B cell (primary cell): ENCODE data around the gene PRKCH. TPM values are rescaled to one million over a fixed set of nuclear protein-coding genes. Genes with fewer than 3 reads are reported as not detected.

ENCODE experiments used
- ATAC-seq: fragments of 200-7000 bp; cut with Tn5 transposase; one replicate; pipeline ENCODE4 v1.10.0; 2021; ENCODE audit warnings: low read depth, mild to moderate bottlenecking, moderate number of reproducible peaks, moderate library complexity
- CTCF ChIA-PET: fragments of 350-600 bp; sonication (Branson Sonifier 250); formaldehyde crosslinking; loops from one replicate; lab custom pipeline; 2021; ENCODE audit warnings: antibody characterized with exemption, inconsistent platforms; lab: Charles Lee
- POLR2A ChIA-PET: fragments of 350-600 bp; sonication (Branson Sonifier 250); formaldehyde crosslinking; loops from one replicate; lab custom pipeline; 2021; ENCODE audit warnings: antibody characterized with exemption; lab: Charles Lee
- DNase-seq: peaks from one replicate; pipeline ENCODE4 v3.0.0; 2013
- H2AFZ ChIP-seq: 2 replicates; pipeline ENCODE4 v1.6.1; 2012; ENCODE audit warnings: mild to moderate bottlenecking, low read depth, low read length; ENCODE audit not compliant: insufficient read depth, poor library complexity, severe bottlenecking
- H3K27ac ChIP-seq, 2 donors: 1 replicate in 1 of 2; 2 replicates in 1 of 2; pipeline ENCODE4 v1.5.1; 2012 to 2013; ENCODE audit warnings: low read length in 2 of 2, mild to moderate bottlenecking in 2 of 2, moderate library complexity in 1 of 2
- H3K27me3 ChIP-seq, 4 experiments: fragments of 200-600 bp in 1 of 4; sonication (generic) in 1 of 4; replicated peaks in 1 of 4; 1 replicate in 2 of 4; 2 replicates in 2 of 4; pipeline versions ENCODE4 v1.6.1 to v1.7.0; 2013 to 2016; ENCODE audit warnings: low read length in 3 of 4, mild to moderate bottlenecking in 2 of 4, mixed read lengths in 1 of 4, moderate library complexity in 1 of 4; ENCODE audit not compliant: insufficient read depth in 4 of 4, control insufficient read depth in 3 of 4; ENCODE audit errors: control extremely low read depth in 1 of 4
- H3K36me3 ChIP-seq, 2 experiments: replicated peaks in 1 of 2; 1 replicate in 1 of 2; 2 replicates in 1 of 2; pipeline versions ENCODE4 v1.6.1 to v1.7.1; 2013; ENCODE audit warnings: low read length in 1 of 2; ENCODE audit not compliant: insufficient read depth in 2 of 2, control insufficient read depth in 1 of 2; ENCODE audit errors: control extremely low read depth in 1 of 2, extremely low read depth in 1 of 2
- H3K4me1 ChIP-seq, 2 donors: fragments of 200-600 bp in 1 of 2; sonication (generic) in 1 of 2; 1 replicate in 1 of 2; 2 replicates in 1 of 2; pipeline versions ENCODE4 v1.5.1 to v1.6.1; 2013 to 2017; ENCODE audit warnings: low read length in 2 of 2; ENCODE audit not compliant: control insufficient read depth in 2 of 2, insufficient read depth in 2 of 2
- H3K4me2 ChIP-seq: replicated peaks from 2 replicates; pipeline ENCODE3; 2012; ENCODE audit warnings: mild to moderate bottlenecking, low read depth, low read length; ENCODE audit not compliant: poor library complexity, severe bottlenecking
- H3K4me3 ChIP-seq, 5 experiments: fragments of 200-600 bp in 1 of 5; sonication (generic) in 1 of 5; 1 replicate in 3 of 5; 2 replicates in 2 of 5; pipeline versions ENCODE4 v1.5.1 to v1.7.0; 2011 to 2016; ENCODE audit warnings: low read length in 4 of 5, mild to moderate bottlenecking in 4 of 5, low read depth in 2 of 5, control low read depth in 1 of 5, moderate library complexity in 1 of 5; ENCODE audit not compliant: insufficient read depth in 1 of 5; ENCODE audit errors: control extremely low read depth in 1 of 5, extremely low read depth in 1 of 5
- H3K79me2 ChIP-seq: fragments of 200-600 bp; sonication (generic); one replicate; pipeline ENCODE4 v1.6.0; 2016; ENCODE audit warnings: low read length; ENCODE audit not compliant: control insufficient read depth, insufficient read depth
- H3K9ac ChIP-seq: fragments of 200-600 bp; sonication (generic); 2 replicates; pipeline ENCODE4 v1.6.1; 2017; ENCODE audit warnings: mild to moderate bottlenecking, low read length, moderate library complexity
- H3K9me3 ChIP-seq, 3 donors: one replicate each; pipeline versions ENCODE4 v1.6.1 to v1.7.1; 2013; ENCODE audit warnings: low read length in 2 of 3; ENCODE audit not compliant: control insufficient read depth in 2 of 3, insufficient read depth in 1 of 3; ENCODE audit errors: control extremely low read depth in 1 of 3
- H4K20me1 ChIP-seq: 2 replicates; pipeline ENCODE4 v1.6.0; 2012; ENCODE audit warnings: mild to moderate bottlenecking, low read length; ENCODE audit not compliant: insufficient read depth, control insufficient read depth, poor library complexity, severe bottlenecking
- H3K27ac Mint-ChIP-seq: one replicate; pipeline ENCODE4 v1.8.0; 2021; ENCODE audit warnings: mixed read lengths
- H3K27me3 Mint-ChIP-seq: one replicate; pipeline ENCODE4 v1.8.0; 2021; ENCODE audit warnings: mixed read lengths
- H3K4me1 Mint-ChIP-seq: one replicate; pipeline ENCODE4 v1.8.0; 2021; ENCODE audit warnings: mixed read lengths
- H3K4me3 Mint-ChIP-seq: one replicate; pipeline ENCODE4 v1.8.0; 2021; ENCODE audit warnings: mixed read lengths
- H3K9me3 Mint-ChIP-seq: one replicate; pipeline ENCODE4 v1.8.0; 2022; ENCODE audit warnings: mixed read lengths; ENCODE audit not compliant: insufficient read depth
- EZH2 ChIP-seq: IDR thresholded peaks from 2 replicates; pipeline ENCODE4 v1.6.1; 2012; ENCODE audit warnings: borderline replicate concordance, low read depth, mild to moderate bottlenecking, moderate library complexity, low read length; ENCODE audit not compliant: insufficient read depth, poor library complexity, severe bottlenecking
- WGBS: methylation state at CpG from one replicate; pipeline ENCODE4 v1.1.5; 2013; ENCODE audit warnings: missing lambda C conversion rate; ENCODE audit not compliant: insufficient coverage; 5-methylcytosine and 5-hydroxymethylcytosine counted together
- intact Hi-C: fragments of 100-400 bp; cut with micrococcal nuclease; formaldehyde crosslinking; loops from one replicate; pipeline ENCODE4 v1.10.0; 2022
- polyA plus RNA-seq: library from polyadenylated mRNA; depleted of rRNA; stranded (reverse); fragments of >200 nt; gene quantifications from 2 replicates; pipeline ENCODE4 v1.2.3, GENCODE V29; 2012
- total RNA-seq, 2 donors: library from RNA; stranded (reverse); fragments of 120-200 nt in 1 of 2; gene quantifications; 1 replicate in 1 of 2; 2 replicates in 1 of 2; pipeline versions ENCODE4 v1.2.3 to v1.2.4, GENCODE V29; 2013 to 2022
- TF ChIP-seq, protein P1 (sequence below): fragments of 200-600 bp; IDR thresholded peaks from one replicate; pipeline ENCODE4 v1.8.0; 2022; ENCODE audit warnings: antibody characterized with exemption, mild to moderate bottlenecking

Gene PRKCH
- total and polyA plus RNA-seq, 2 donors (not counting 1 experiment from before 2014, with no cell fraction given), result 2.0 to 5.0 TPM

DNA sequence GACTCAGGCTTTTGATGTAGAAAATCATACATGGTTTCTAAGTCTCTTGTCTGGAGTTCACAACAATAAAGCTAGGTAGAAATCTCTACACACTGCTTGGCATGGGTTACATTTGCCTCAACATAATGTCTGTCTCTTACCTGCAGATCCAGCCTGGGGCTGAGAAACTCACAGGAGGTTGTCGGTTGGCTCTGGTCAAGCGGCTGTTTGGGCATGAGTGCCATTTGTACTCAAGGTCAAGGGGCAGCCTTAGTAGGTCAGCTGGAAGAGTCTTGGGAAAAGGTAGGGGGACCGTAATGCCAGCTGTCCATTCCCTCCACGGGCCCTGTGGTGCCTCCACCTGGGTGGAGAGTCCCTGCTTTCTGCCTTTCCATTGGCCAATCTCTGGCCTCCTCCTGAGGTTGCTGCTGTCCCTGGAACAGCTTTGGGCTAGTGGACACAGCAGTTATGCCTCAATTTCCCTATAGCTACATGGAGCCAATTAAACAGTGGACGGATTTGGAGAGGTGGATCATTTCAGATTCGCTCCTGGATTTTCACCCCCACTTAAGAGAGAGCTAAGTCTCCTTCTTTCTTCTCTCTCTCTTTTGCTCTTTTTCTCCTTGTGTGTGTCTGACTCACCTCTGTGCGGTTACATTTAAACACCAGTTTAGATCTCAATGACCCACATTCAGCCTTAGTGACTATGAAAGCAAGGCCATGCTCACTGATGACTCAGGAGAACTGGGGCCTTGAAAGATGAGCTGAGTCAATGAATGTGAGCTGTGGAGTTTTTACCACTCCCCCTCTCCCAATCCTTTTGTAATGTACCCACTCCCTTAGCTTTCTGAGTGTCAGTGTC lies 241.2 kb downstream of the PRKCH start:
- no peak for ATAC-seq
- no peak overlapping the region for H3K9ac ChIP-seq

More for the DNA sequence above, 241.2 kb downstream of the PRKCH start:
- Histone ChIP-seq H3K4me2 (no peak overlapping the region), H3K36me3 (no peaks in the 10 kb centered on the region), H3K27ac (no peak overlapping the region), H3K27me3 (no peaks in the 10 kb centered on the region), H4K20me1 (no peaks in the 10 kb centered on the region), H3K79me2 (no peaks in the 10 kb centered on the region), H3K4me3 (no peak overlapping the region), H3K4me1 (peaks cover 11 to 18% of the 10 kb centered on the region in 2 donors), H3K9me3 (no peaks in the 10 kb centered on the region), H2AFZ (no peak overlapping the region)
- CTCF ChIA-PET, result interaction anchor here (1.1 to 2.0 kb wide), 2 partner anchors 9 to 38 kb away, joined by 3 to 9 read pairs; no protein-coding TSS in a partner anchor
- H3K9me3 Mint-ChIP-seq, result no peaks in the 10 kb centered on the region
- POLR2A ChIA-PET, result interaction anchor here (1.0 to 1.3 kb wide), 2 partner anchors 59 to 61 kb away, joined by 3 to 4 read pairs; no protein-coding TSS in a partner anchor
- intact Hi-C loops, result no loop called here
- no peak for DNase-seq
- no peaks in the 10 kb centered on the region for H3K27me3 Mint-ChIP-seq
- no peak overlapping the region for H3K27ac Mint-ChIP-seq
- peaks cover 25% of the 10 kb centered on the region for H3K4me1 Mint-ChIP-seq
- H3K4me3 Mint-ChIP-seq, result no peak overlapping the region
- TF ChIP-seq EZH2, result no peak
- TF ChIP-seq, protein P1, sequence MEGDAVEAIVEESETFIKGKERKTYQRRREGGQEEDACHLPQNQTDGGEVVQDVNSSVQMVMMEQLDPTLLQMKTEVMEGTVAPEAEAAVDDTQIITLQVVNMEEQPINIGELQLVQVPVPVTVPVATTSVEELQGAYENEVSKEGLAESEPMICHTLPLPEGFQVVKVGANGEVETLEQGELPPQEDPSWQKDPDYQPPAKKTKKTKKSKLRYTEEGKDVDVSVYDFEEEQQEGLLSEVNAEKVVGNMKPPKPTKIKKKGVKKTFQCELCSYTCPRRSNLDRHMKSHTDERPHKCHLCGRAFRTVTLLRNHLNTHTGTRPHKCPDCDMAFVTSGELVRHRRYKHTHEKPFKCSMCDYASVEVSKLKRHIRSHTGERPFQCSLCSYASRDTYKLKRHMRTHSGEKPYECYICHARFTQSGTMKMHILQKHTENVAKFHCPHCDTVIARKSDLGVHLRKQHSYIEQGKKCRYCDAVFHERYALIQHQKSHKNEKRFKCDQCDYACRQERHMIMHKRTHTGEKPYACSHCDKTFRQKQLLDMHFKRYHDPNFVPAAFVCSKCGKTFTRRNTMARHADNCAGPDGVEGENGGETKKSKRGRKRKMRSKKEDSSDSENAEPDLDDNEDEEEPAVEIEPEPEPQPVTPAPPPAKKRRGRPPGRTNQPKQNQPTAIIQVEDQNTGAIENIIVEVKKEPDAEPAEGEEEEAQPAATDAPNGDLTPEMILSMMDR, result no peak
- 100% methylated on average over 5 of the region's 7 CpGs for WGBS
